Measurements from ENCODE around the gene CACNG3. TPM values are rescaled to one million over a fixed set of nuclear protein-coding genes. Genes with fewer than 3 reads are reported as not detected.

CACNG3 gene
- not detected for total RNA-seq
- polyA plus RNA-seq, result not detected
- long read RNA-seq, donor 1, result 0 reads
- long read RNA-seq, donor 2, result 0 reads
- long read RNA-seq, donor 3, result 0 reads

DNA sequence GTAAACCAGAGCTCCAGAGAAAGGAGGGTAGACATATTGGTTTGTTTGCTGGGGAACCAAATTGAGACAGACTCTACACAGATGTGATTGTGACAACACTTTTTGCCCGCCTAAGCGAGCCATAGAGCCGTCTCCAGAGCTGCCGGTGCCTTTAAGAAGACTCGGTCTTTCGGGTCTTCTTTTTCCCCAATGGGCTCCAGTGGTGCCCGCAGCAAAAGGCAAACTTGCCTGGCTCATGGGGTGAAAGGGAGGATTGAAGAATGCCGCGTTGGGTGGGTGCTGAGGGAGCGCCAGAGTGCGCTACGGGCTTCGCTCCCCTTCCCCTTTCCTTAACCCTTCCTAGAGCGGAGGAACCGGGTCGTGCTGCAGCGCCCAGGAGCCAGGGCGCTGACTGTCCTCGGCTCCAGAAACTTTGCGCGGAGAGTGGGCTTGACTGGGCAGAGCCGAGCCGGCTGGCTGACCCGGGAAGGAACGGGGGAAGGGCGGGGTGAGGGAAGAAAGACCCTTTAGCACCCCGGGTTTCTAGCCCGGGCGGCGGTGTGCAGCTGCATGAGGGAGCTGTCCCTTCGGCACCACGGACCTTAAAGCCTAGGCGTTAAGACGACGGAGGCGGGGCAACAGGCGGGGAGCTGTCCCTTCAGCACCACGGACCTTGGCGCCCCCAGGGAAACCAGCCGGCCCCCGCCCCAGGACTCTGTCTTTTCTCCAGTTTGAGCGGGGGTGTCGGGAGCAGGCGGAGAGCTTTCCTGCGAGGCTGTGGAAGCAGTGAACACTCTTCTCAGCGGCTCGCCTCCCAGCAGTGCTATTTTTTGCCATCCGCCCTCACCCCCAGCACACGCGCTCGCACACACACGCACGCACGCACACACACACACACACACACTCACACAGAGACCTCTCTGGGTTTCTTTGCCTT, at the start of gene CACNG3:
Gene CACNG3, plus strand, starts transcription at position 880 of the 916 bp plus-strand sequence. CDS start 420 bp downstream, outside the sequence.
- H3K36me3 ChIP-seq, result no peaks in the 10 kb centered on the region
- no peaks in the 10 kb centered on the region for H3K4me1 ChIP-seq
- H3K9me3 ChIP-seq, result no peaks in the 10 kb centered on the region
- DNase-seq (peak in 4 of 5 donors; percentile 25 to 47 (median 38)), ATAC-seq (peak in 3 of 4 donors; percentile 64 to 82 (median 72))
- H3K4me3 ChIP-seq, result no peak within 1 kb of the TSS
- TF ChIP-seq, protein P1, sequence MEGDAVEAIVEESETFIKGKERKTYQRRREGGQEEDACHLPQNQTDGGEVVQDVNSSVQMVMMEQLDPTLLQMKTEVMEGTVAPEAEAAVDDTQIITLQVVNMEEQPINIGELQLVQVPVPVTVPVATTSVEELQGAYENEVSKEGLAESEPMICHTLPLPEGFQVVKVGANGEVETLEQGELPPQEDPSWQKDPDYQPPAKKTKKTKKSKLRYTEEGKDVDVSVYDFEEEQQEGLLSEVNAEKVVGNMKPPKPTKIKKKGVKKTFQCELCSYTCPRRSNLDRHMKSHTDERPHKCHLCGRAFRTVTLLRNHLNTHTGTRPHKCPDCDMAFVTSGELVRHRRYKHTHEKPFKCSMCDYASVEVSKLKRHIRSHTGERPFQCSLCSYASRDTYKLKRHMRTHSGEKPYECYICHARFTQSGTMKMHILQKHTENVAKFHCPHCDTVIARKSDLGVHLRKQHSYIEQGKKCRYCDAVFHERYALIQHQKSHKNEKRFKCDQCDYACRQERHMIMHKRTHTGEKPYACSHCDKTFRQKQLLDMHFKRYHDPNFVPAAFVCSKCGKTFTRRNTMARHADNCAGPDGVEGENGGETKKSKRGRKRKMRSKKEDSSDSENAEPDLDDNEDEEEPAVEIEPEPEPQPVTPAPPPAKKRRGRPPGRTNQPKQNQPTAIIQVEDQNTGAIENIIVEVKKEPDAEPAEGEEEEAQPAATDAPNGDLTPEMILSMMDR (IDR thresholded peaks at IDR 0.05), result no peak
- TF ChIP-seq POLR2A (IDR thresholded peaks at IDR 0.05), result no peak
- intact Hi-C loops (cut with DNase I), result loop anchor here in 7 of 10 donors (5.0 to 10.0 kb wide), 4 partner anchors 183 to 249 kb away; no protein-coding TSS in a partner anchor
- H3K27me3 ChIP-seq, result peaks cover 2 to 68% (median 40%) of the 10 kb centered on the region in 9 donors
- WGBS, 4 donors, result 2 to 3% (median 3%) methylated on average over 35 to 54 of the region's 54 CpGs
- H3K27ac ChIP-seq, result no peak within 1 kb of the TSS

- no peak for ATAC-seq
- H3K4me3 ChIP-seq, result no peak overlapping the region
- WGBS, 4 donors, result 62 to 92% (median 89%) methylated on average over 3 of the region's 3 CpGs
- H3K27ac ChIP-seq, result no peak overlapping the region
- intact Hi-C loops (cut with DNase I), result no loop called here
- DNase-seq, result no peak
- no peaks in the 10 kb centered on the region for H3K27me3 ChIP-seq
- H3K36me3 ChIP-seq, result peaks cover 0 to 10% (median 0%) of the 10 kb centered on the region in 9 donors
- TF ChIP-seq, protein P1 (IDR thresholded peaks at IDR 0.05), result no peak
- TF ChIP-seq POLR2A (IDR thresholded peaks at IDR 0.05), result no peak
- H3K4me1 ChIP-seq, result no peaks in the 10 kb centered on the region
- H3K9me3 ChIP-seq, result no peaks in the 10 kb centered on the region
Measured at GRCh38 chr16:24206926-24207325, 49.2 kb upstream of the CACNG3 start.

DNA sequence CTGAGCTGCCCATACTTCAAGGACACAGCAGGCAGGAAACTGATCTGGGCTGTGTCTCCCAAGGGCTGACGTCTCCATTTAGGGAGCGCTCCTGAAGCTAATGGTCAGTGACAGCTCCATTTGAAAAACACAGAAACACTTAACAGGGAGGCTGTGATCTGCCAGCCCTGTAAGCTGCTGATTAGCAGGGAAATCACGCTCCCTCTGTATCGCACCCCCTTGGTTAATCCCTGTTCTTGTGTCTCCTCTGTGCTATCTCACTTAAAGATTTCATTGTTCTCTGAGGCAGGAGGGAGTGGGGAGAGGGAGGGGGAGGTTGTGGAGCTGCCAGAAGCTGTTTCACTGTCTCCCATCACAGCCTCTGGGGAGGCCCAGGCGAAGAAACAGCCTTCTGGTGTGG, 47.4 kb upstream of the CACNG3 start:
- H3K4me1 ChIP-seq, result no peaks in the 10 kb centered on the region
- 21 to 42% (median 29%) methylated on average over 5 of the region's 5 CpGs for WGBS, 4 donors
- no peaks in the 10 kb centered on the region for H3K9me3 ChIP-seq
- intact Hi-C loops (cut with DNase I), result no loop called here
- ATAC-seq, result peak; percentile 37 to 91 (median 76)
- peaks cover 0 to 10% (median 0%) of the 10 kb centered on the region in 9 donors for H3K36me3 ChIP-seq
- no peak overlapping the region for H3K27ac ChIP-seq
- H3K27me3 ChIP-seq, result no peaks in the 10 kb centered on the region
- TF ChIP-seq, protein P1 (IDR thresholded peaks at IDR 0.05), result no peak
- no peak for TF ChIP-seq POLR2A (IDR thresholded peaks at IDR 0.05)
- no peak overlapping the region for H3K4me3 ChIP-seq
- DNase-seq, result no peak

DNA sequence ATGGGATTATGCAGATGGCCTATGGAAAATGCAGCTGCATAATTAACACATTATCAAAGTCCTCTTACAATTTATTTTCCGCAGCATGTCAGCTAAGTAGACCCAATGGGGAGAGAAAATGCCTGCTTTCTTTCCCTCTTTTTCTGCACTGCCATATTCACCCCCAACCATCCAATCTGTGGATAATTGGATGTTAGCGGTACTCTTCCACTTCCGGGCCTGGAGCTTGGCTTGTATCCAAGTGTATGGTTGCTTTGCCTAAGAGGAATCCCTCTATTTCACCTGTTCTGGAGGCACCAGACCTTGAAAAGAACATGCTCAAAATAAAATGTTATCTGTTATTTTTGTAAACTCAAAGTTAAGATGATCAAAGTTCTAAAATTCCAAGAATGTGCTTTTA, 41.1 kb upstream of the CACNG3 start:
- intact Hi-C loops (cut with DNase I), result no loop called here
- Histone ChIP-seq H3K9me3 (no peaks in the 10 kb centered on the region), H3K27me3 (no peaks in the 10 kb centered on the region), H3K27ac (no peak overlapping the region), H3K4me1 (no peaks in the 10 kb centered on the region), H3K4me3 (no peak overlapping the region), H3K36me3 (no peaks in the 10 kb centered on the region)
- ATAC-seq (no peak), DNase-seq (no peak)
- no peak for TF ChIP-seq POLR2A (IDR thresholded peaks at IDR 0.05)
- TF ChIP-seq, protein P1 (IDR thresholded peaks at IDR 0.05), result no peak
- WGBS, 4 donors, result 76 to 86% (median 80%) methylated on average over 3 of the region's 3 CpGs

All from heart left ventricle (tissue), 16 donors.